Measurements from ENCODE around the gene GPX5. TPM values are rescaled to one million over a fixed set of nuclear protein-coding genes. Genes with fewer than 3 reads are reported as not detected.
"Not testable (repeated sequence)": the region's sequence is repeated elsewhere in the genome, so short reads cannot be mapped to it uniquely, and the experiment has no call there.

Gene GPX5
- total RNA-seq, 1 donor from 2014 or later, result 4.6 TPM

DNA sequence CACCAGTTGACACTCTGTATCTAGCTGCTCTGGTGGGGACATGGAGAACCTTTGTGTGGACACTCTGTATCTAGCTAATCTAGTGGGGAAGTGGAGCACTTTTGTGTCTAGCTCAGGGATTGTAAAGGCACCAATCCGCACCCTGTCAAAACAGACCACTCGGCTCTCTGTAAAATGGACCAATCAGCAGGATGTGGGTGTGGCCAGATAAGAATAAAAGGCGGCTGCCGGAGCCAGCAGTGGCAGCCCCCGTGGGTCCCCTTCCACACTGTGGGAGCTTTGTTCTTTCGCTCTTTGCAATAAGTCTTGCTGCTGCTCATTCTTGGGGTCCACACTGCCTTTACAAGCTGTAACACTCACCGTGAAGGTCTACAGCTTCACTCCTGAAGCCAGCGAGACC, 13.3 kb upstream of the GPX5 start:
- DNase-seq (ENCODE audit: low spot score), result not testable (repeated sequence)

DNA sequence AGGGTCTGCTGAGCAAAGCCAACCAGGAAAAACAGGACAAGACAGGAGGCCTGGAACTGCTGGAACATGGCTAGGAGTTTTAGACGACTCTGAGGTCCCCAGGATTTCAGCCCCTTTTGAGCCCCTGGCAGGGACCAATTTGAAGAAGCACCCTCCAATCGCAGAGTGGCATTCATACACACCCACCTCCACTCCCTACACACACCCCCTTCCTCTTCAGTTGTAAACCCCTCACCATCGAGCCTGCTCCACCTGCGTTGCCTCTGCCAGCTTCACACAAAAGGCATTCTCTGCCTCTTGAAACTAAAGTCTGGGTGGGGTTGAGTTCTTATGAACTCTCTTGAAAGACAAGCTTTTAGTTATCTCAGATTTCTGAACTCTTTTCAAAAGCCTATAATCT, 10.0 kb upstream of the GPX5 start, which contains the start of gene GPX6:
Gene GPX6, minus strand, starts transcription at position 118 of the 400 bp plus-strand sequence. Its CDS starts 50 bp downstream, at position 68.
- DNase-seq (ENCODE audit: low spot score), result no peak

DNA sequence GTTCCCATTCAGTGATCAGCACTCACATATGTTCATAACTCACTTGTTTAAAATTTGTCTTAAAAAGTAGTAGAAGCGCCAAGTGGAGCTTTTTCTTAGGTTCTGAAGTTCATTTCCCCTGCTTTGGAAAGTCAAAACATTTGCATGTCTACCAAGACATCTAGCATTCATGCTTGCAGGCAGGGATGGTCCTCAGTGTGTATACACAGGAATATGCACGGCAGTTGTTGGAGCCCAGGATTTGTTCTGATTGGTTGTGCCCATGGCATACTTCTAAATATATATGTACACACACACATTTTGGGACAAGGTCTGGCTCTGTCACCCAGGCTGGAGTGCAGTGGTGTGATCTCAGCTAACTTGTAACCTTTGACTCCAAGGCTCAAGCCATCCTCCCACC, 7.7 kb upstream of the GPX5 start:
- DNase-seq (ENCODE audit: low spot score), result no peak

DNA sequence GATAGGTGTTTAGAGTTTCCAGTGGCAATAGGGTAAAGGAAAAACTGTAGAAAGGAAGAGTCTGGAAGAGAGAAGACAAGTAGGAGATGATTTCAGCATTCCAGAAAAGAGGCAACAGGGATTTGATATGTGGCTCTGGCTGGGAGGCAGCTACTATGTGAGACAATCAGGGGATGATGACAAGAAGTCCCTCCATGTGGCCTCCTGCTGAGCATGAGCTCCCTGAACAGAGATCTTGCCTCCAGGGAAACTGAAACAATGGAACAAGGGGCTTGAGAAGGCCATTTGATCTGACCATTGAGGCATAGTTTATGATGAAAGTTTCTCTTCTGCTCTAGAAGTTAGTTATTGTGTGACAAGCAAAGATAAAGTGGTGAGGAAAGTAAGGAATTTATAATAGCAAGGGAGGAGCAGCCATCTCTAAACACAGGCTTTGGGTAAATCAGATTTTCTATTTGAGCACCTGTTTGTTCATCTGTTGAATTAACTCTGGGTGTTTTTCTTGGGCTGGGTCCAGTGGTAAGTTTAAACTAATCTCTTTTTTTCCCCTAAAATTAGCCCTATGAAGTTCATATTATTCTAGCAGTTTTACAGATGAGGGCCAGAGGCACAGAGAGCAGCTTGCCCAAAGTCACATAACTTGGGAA, 3.0 kb upstream of the GPX5 start:
- no peak for DNase-seq (ENCODE audit: low spot score)

DNA sequence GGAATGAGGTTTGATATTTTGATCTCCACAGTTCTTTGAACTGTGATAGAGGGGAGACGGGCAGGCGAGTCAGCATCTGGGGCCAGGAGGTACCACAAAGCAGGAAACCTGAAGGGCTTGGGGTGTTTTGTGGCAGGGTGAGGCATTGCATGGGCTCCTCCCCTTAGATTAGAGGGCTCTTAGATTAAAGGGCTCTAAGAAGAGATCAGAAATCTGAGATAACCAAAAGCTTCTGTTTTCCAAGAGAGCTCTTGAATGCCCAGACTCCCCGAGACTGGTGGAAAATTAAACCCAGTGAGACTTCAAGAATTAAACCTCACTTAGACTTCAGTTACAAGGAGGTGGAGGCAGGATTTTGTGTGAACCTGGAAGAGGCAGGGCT, 2.4 kb upstream of the GPX5 start:
- peak; percentile 66 for DNase-seq (ENCODE audit: low spot score)

DNA sequence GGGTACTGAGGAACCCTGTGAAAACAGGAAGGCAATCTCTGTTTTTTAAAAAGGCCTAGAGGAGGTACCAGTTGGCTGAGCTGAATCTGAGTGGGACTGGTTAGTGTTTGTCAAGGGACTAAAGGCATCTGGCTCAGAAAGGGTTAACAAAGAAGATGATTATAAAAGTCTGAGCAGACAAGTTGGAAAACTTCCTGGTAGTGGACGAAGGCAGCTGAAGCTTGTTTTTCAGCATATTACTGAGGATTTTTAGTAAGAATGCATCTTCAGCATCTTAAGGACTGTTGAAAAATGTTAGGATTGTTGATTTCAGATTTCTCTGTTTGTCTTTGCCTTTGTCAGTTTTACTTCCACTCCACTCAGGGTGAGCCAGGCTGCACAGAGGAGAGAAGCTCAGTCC, 5.1 kb downstream of the GPX5 start:
- DNase-seq (ENCODE audit: low spot score), result peak; percentile 46

DNA sequence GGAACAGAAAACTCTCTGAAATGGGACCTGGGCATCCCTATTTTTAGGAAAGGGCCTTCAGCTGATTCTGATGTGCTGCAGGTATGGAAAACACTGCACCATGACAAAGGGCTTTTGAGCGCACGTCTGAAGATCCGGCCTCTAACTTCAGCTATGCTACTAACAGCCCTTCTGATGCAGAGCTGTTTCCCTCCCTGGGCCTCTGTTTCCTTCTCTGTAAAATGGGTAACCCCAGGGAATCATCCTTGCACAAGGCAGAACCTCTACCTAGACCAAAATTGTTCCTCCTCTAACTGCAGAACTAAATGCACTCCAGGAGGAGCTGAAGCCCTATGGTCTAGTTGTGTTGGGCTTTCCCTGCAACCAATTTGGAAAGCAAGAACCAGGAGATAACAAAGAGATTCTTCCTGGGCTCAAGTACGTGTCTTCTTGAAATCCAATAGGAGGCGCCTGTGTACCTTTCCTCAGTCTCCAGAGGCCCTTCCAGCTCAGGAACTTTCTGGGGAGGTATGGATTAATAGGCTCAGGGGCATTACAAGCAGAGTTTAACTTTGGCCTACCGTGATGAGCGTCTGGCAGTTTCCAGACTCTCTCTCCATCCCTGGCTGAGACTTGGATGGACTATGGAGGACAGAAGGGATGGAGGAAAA, 5.9 kb downstream of the GPX5 start:
- DNase-seq (ENCODE audit: low spot score), result no peak

DNA sequence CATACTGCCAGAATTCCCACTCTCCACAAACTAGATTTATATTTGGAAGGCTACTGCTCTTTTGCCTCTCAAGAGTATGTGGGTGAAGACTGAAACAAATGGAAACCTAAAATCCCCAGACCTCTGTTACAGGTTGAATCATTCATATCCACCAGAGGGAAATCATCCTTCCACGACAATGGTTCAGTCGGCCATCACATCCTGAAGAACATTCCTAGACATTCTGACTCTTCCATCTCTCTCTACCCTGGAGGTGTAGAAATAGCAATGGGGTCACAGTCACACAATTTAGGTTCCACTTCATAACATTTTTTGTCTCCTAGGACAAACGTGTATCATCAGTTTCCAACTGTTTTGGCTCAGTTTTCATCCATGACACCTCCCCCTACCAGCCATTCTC, 8.6 kb downstream of the GPX5 start:
- no peak for DNase-seq (ENCODE audit: low spot score)

DNA sequence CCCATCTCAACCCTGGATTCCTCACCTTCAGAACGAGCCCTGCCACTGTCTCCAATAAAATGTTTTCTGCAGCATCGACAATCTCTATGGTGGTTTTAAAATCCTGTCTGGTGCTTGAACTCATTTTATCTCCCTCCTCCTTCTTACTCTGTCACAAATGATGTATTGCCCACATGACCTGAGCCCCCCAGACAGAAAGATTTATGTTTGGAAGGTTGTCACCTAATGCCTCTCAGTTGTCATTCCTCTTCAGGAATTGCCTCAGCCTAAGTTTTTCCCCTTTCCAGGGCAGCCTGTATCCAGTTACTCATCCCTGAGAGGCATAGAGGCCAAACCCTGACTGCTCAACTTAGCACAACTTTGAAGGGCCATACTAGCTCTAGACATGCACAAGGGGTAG, 9.2 kb downstream of the GPX5 start:
- no peak for DNase-seq (ENCODE audit: low spot score)

DNA sequence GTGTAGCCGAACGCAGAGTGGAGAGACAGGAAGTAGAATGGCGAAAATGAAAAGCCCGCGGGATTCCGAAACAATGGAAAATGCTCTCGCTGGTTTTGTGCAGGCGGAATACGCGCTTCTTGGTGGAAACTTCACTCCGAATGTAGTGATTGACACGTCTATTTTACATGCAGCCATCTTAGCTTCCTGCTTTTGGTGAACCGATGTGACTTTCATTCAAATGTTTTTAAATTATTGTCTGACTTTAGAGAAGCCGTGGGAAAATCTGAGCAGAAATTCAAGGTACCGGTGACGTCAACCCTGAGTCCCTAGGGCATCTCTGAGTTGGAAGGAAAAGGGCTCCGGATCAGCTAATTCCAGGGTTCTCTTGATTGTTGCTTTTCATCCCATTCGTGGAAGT, 11.4 kb downstream of the GPX5 start:
- no peak for DNase-seq (ENCODE audit: low spot score)

DNA sequence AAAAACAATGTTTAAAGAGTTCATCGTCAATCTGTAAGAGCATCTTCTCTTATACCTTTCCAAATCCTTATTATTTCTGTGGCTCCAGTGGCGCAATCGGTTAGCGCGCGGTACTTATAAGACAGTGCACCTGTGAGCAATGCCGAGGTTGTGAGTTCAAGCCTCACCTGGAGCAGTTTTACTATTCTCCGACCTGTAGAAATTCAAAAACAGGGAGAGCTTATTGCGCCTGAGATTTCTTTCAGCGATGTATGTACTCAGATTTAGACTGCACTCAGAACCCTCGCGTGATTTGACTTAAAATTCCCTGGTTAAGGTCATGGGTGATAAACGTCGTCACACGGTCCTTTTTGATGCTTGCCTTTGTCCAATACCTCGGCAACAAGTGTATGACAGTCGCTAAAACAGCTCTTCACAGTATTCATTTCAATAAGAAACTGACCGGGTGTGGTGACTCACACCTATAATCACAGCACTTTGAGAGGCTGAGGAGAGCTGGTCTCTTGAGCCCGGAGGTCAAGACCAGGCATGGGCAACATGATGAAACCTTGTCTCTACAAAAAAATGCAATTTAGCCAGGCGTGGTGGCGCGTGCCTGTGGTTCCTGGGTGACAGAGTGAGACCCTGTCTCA, 11.9 kb downstream of the GPX5 start:
- DNase-seq (ENCODE audit: low spot score), result no peak

DNA sequence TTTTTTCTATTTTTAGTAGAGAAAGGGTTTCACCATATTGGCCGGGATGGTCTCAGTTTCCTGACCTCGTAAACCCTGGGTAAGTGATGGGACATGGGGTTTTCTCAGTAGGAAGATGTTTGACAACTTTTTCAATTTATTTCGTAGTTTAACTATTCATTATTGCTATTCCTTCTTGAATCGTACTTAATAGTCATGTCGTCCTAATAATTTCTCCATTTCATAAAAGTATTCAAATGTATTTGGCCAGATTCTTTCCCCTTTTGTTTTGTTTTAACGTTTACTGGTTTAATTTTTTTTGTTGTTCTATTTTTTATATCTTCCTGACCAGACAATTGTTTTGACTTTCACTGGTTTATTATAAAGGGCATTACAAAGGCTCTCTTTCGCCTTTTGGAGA, 16.3 kb downstream of the GPX5 start:
- no peak for DNase-seq (ENCODE audit: low spot score)

DNA sequence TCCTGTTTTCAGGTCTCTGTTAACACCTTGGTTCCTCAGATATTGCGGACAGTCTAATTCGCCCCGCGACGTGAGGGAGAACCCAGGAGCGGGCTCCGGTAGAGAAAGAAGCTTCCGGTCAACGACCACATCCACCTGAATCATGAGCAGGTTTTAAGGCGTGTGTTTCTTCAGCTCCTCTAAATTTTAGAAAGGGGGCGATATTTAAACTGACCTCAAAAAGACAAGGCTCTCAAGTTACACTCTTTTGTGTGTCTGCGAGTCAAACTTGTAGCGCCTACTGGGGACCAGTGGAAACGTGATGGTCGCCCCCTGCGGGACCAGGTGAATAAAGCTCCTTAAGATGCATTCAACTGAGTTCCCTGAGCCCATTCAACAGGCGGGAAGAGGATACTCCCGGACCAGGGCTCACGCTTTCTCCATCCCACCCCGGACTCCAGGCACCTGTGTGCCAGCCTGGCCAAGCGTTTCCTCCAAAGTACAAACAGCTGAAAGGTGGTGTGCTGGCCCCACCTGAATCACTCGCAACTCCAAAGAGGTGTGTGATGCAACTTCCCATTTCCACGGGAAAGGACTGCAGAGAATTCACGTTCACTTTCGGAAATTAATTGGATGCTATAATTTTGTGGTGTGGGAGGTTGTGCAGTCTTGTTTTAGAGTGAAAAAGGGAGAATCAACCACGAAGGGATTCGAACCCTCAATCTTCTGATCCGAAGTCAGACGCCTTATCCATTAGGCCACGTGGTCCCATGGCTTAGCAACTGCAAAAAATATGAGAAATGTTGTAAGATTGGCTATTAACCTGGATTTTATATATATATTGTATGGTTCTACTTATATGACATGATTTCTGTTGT, 17.0 kb downstream of the GPX5 start:
- DNase-seq (ENCODE audit: low spot score), result peak; percentile 86

DNA sequence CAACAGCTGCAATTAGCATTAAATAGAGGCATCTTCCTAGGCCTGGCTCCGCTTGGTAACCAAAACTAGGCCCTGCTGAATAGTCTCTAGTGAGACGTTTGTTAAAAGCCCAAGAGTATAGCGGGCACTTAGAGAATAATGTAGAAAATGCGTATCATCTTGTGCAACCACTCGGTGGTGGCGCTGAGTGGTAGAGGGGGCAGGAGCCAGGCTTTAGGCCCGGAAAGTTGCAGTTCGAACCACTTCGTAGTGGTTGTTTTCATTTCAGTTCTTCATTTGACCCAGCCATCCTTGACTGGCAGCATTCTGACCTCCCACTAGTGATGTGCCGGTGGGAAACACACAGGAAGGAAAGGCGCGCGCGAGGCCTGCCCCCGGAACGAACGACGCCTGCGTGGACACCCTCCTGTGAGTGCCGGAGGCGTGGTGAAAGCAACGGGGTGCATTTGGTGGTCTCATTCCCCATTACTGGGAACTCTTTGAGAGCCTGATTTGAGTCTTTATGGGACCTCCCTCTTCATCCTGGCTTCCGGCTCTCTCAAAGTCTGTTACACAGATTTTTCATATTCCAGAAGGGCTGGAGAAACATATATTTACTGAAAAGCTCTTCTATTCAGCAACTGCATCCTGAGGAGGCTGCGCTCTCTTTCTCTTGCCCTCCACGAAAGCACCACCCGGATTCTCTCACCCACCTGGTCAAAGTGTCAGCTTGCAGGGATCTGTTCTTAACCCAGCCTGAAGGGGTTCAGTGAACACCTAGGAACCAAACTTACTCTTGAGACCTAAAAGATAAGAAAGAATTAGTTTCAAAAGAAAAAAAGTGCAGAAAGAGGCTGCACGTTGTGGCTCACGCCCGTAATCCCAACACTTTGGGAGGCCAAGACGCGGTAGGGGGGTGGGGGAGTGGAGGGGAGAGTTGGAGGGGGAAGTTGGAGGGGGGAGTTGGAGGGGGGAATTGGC, 18.2 kb downstream of the GPX5 start:
- DNase-seq (ENCODE audit: low spot score), result peak; percentile 66

DNA sequence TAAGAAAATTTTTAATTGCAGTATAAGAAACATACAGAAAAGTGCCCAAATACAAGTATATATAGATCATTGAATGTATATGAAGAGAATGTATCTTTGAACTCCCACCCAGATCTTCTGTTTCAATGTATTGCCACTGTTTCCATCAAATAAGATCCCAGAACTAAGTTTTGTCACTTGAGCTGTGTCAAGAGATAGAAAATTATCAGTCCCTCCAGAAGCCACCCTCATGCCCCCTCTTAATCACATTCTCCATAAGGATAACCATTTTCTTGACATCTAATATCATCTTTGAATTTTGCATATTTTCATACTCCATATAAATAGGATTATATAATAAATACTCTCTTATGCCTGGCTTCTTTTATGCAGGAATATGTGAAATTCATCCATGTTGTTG, 20.3 kb downstream of the GPX5 start:
- no peak for DNase-seq (ENCODE audit: low spot score)

DNA sequence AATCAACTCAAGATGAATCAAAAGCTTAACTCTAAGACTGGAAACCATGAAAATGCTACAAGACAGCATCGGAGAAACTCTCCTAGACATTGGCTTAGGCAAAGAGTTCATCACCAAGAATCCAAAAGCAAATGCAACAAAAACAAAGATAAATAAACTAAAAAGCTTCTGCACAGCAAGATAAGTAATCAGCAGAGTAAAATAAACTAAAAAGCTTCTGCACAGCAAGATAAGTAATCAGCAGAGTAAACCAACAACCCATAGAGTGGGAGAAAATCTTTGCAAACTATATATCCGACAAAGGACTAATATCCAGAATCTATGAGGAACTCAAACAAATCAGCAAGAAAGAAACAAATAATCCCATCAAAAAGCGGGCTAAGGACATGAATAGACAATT, 21.3 kb downstream of the GPX5 start:
- not testable (repeated sequence) for DNase-seq (ENCODE audit: low spot score)

DNA sequence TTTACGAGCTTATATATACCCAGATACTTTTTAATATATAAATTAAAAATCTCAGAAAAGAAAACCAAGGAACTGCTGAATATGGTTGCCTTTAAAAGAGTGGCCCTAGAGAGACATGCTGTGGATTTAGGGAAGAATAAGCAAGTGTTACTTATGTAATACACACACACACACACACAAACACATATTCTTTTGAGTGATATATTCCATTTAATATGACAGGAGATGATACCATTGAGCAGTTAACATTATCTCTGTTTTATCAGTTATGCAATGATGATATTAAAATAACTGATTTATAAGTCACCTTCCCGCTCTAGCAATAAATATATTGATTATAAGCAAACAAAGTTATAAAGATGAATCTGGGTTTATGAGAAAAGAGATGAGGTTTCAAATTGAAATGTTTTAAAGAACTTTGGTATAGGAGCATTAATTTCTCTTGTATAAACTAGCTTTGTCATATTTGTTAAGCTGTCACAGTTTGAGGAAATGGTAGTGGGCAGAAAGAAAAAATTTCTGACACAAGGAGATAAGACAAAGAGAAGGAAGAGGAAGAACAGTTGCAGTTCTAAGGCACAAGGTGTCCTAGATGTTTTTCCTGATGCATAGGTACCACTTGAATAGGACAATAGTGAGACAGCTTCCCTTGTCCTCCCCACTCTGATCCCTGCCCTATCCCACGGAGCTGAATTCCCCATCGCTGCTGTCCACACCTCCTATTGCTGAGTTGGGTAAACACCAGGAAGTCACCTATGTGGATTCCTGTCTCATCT, 26.4 kb downstream of the GPX5 start:
- DNase-seq (ENCODE audit: low spot score), result no peak

DNA sequence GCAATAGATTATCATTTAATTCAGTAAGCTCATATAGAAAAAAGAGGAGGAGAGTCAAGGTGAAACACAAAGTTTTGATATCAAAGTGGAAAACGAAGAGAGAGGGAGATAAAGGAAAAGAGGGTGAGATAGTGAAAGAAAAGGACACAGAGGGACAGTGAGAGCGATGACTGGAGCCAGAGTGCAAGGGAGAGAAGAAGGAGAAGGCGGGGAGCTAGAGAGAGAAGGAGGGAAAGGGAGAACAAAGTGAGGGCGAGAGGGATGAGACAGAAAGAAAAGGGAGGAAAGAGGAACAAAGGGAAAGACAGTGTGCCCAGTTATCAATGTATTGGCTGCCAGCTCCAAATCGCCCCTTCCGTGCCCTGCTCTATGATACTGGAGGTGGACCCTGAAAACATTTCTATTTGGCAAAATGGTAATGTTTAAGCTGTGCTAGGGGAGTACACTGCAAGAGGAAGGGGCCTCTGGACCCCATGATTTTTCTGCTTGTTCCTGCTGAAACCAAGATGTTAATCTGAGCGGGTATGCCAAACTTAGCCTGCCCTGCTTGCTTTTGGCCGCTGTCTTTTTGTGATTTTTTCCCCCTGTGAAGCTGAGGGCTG, 27.8 kb downstream of the GPX5 start:
- no peak for DNase-seq (ENCODE audit: low spot score)

DNA sequence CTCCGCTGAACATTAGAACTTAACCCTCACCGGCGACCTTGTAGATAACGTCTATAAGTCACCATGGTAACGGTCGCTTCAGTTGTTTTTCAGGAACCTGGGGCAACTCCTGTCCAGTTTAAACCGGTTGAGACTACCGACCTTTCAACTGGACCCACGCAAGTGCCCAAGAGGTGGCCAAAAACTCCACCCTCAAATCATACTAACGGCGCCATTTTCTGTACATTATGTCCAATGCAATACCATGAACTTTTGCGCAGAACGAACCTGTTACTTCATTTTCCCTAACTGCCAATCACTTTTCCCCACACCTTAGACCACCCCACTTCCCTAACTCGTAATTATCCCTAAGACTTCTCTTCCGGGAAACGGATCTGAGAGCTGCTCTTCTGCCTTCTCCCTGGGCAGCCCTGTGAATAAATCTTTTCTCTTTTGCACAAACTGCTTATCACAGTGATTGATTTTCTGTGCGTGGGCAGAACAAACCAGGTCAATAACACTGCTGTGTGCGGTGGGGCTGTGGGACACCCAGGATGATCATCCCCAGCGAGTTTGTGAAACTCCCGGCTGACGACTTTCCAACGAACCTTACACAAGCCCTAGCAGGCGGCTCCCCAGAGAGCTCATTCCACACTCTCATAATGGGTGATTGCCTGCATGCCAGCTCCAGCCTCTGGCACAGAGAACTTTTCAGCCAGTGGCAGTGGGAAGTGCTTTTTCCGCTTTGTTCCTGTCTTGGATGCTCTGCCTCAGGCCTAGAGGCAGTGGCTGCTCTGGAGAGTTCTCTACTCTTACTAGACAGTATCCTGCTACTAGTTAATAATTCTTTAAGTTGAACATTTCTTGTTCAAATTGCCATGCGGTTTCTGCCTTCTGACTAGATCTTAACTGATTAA, 28.6 kb downstream of the GPX5 start:
- DNase-seq (ENCODE audit: low spot score), result peak; percentile 3

Data from umbilical cord (tissue), 2 donors.